Measurements from ENCODE around the gene CDC5L.

GRCh38 chr6:44452725-44453124 lies 65.2 kb downstream of the CDC5L start:
- no peak for TF ChIP-seq CTCF (conservative IDR thresholded peaks at IDR 0.05; ENCODE audit: low read depth, low read length)
- TF ChIP-seq EZH2 (IDR thresholded peaks at IDR 0.05; ENCODE audit: borderline replicate concordance, low read depth, low read length, poor library complexity, severe bottlenecking): no peak

Data from A673 (cell line).